Nephron (organoid): ENCODE data around the gene SCP2.

Experiments
- H3K27ac Mint-ChIP-seq, 3 experiments: 2 replicates each; pipeline ENCODE4 v1.8.0; 2020; ENCODE audit warnings: mixed read lengths in 3 of 3, mild to moderate bottlenecking in 2 of 3, moderate library complexity in 1 of 3
- H3K27me3 Mint-ChIP-seq: 2 replicates; pipeline ENCODE4 v1.8.0; 2021; ENCODE audit warnings: low read depth, mild to moderate bottlenecking, moderate library complexity, mixed read lengths
- H3K36me3 Mint-ChIP-seq: 2 replicates; pipeline ENCODE4 v1.8.0; 2020; ENCODE audit warnings: low read depth, mixed read lengths
- H3K4me1 Mint-ChIP-seq: 2 replicates; pipeline ENCODE4 v1.8.0; 2020; ENCODE audit warnings: mixed read lengths
- H3K4me3 Mint-ChIP-seq, 3 experiments: 2 replicates each; pipeline ENCODE4 v1.8.0; 2020; ENCODE audit warnings: mild to moderate bottlenecking in 3 of 3, mixed read lengths in 3 of 3, moderate library complexity in 2 of 3
- H3K9me3 Mint-ChIP-seq: 2 replicates; pipeline ENCODE4 v1.8.0; 2020; ENCODE audit warnings: mixed read lengths
- TF ChIP-seq, protein P1 (sequence below), 3 experiments: fragments of 200-600 bp; sonication (generic); IDR thresholded peaks; one replicate each; pipeline ENCODE4 v1.5.0; 2021; ENCODE audit warnings: antibody characterized with exemption in 3 of 3; ENCODE audit not compliant: unreplicated experiment in 3 of 3

Gene SCP2

DNA sequence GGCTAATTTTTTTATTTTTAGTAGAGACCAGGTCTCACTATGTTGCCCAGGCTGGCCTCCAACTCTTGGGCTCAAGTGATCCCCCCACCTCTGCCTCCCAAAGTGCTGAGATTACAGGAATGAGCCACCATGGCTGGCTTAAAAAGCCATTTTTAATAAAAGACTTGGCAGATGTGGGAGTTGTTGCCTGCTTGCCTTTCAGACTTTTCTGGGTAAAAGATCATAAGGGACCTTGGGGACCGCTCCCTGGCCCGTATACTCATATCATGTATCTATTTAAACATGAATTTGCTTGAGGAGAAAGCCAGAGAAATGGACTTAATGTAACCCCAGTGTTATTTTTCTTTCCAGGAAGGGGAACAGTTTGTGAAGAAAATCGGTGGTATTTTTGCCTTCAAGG is 111.5 kb downstream of the SCP2 start:
- no peaks in the 10 kb centered on the region for H3K27me3 Mint-ChIP-seq
- no peaks in the 10 kb centered on the region for H3K9me3 Mint-ChIP-seq
- H3K4me3 Mint-ChIP-seq, result no peak overlapping the region
- peaks cover 10% of the 10 kb centered on the region for H3K4me1 Mint-ChIP-seq
- H3K27ac Mint-ChIP-seq, result peak overlapping the region in 2 of 3 experiments; percentile 8 to 21
- H3K36me3 Mint-ChIP-seq, result peaks cover 25% of the 10 kb centered on the region
- TF ChIP-seq, protein P1, sequence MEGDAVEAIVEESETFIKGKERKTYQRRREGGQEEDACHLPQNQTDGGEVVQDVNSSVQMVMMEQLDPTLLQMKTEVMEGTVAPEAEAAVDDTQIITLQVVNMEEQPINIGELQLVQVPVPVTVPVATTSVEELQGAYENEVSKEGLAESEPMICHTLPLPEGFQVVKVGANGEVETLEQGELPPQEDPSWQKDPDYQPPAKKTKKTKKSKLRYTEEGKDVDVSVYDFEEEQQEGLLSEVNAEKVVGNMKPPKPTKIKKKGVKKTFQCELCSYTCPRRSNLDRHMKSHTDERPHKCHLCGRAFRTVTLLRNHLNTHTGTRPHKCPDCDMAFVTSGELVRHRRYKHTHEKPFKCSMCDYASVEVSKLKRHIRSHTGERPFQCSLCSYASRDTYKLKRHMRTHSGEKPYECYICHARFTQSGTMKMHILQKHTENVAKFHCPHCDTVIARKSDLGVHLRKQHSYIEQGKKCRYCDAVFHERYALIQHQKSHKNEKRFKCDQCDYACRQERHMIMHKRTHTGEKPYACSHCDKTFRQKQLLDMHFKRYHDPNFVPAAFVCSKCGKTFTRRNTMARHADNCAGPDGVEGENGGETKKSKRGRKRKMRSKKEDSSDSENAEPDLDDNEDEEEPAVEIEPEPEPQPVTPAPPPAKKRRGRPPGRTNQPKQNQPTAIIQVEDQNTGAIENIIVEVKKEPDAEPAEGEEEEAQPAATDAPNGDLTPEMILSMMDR (IDR thresholded peaks at IDR 0.05; ENCODE audit: unreplicated experiment in 3 of 3), result no peak

DNA sequence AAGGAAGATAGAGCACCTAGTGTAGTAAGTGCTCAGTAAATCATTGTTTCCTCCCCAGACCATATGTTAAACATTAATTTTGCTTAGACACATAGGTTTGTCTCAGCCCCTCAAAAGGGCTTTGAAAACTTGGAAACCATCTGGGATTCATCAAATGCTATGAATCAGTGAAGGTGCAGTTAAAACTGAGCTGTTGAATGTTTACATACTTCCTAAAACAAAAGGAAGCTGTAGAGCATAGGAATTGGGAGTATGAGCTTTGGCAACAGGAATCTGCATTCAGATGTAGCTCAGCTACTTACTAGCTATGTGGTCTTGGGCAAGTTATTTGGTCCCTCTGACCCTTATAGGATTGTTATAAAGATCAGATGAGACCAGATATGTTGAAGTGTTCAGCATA is 116.2 kb downstream of the SCP2 start:
- Mint-ChIP-seq H3K9me3 (no peaks in the 10 kb centered on the region), H3K27ac (peak overlapping the region in 2 of 3 experiments; percentile 65 to 78), H3K27me3 (no peaks in the 10 kb centered on the region), H3K36me3 (peaks cover 32% of the 10 kb centered on the region), H3K4me3 (no peak overlapping the region), H3K4me1 (peaks cover 30% of the 10 kb centered on the region)
- TF ChIP-seq, protein P1 (IDR thresholded peaks at IDR 0.05; ENCODE audit: unreplicated experiment in 3 of 3), result no peak

DNA sequence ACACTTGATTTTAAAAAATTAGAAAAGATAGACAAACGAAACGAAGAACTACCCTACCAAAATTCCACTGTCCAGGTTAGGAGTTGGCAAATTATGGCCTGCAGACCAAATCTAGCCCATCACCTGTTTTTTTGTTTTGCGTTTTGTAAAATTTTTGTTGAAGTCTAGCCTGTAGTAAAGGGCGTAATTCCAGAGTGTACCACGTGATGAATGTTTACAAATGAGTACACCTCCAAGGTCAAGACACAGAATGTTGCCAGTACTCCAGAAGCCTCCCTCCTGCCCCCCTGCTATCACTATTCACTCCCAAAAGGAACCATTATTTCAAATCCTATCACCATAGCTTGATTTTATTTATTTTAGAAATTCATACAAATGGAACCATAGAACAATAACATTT is 117.8 kb downstream of the SCP2 start:
- H3K9me3 Mint-ChIP-seq, result no peaks in the 10 kb centered on the region
- no peaks in the 10 kb centered on the region for H3K27me3 Mint-ChIP-seq
- H3K36me3 Mint-ChIP-seq, result peaks cover 23% of the 10 kb centered on the region
- H3K27ac Mint-ChIP-seq, result no peak overlapping the region
- H3K4me1 Mint-ChIP-seq, result peaks cover 41% of the 10 kb centered on the region
- TF ChIP-seq, protein P1 (IDR thresholded peaks at IDR 0.05; ENCODE audit: unreplicated experiment in 3 of 3), result no peak
- H3K4me3 Mint-ChIP-seq, result no peak overlapping the region

DNA sequence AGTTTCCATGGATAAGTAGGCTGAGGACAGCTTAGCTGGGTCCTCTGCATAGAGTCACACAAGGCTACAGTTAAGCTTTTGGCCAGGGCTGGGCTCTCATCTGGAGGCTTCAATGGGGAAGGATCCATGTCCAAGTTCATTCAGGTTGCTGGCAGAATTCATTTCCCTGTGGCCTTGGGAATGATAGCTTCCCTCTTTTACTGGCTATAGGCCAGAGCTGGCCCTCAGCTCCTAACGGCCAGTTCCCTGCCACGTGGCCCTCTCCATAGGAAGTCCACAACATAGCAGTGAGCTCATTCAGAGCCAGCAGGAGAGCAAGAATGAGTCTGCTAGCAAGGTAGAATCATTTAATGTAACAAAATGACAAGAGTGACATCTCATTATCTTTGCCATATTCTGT is 119.9 kb downstream of the SCP2 start:
- Mint-ChIP-seq H3K36me3 (peaks cover 24% of the 10 kb centered on the region), H3K27me3 (no peaks in the 10 kb centered on the region), H3K4me1 (peaks cover 49% of the 10 kb centered on the region), H3K4me3 (no peak overlapping the region), H3K9me3 (no peaks in the 10 kb centered on the region), H3K27ac (peak overlapping the region in 1 of 3 experiments; percentile 23)
- TF ChIP-seq, protein P1 (IDR thresholded peaks at IDR 0.05; ENCODE audit: unreplicated experiment in 3 of 3), result no peak

DNA sequence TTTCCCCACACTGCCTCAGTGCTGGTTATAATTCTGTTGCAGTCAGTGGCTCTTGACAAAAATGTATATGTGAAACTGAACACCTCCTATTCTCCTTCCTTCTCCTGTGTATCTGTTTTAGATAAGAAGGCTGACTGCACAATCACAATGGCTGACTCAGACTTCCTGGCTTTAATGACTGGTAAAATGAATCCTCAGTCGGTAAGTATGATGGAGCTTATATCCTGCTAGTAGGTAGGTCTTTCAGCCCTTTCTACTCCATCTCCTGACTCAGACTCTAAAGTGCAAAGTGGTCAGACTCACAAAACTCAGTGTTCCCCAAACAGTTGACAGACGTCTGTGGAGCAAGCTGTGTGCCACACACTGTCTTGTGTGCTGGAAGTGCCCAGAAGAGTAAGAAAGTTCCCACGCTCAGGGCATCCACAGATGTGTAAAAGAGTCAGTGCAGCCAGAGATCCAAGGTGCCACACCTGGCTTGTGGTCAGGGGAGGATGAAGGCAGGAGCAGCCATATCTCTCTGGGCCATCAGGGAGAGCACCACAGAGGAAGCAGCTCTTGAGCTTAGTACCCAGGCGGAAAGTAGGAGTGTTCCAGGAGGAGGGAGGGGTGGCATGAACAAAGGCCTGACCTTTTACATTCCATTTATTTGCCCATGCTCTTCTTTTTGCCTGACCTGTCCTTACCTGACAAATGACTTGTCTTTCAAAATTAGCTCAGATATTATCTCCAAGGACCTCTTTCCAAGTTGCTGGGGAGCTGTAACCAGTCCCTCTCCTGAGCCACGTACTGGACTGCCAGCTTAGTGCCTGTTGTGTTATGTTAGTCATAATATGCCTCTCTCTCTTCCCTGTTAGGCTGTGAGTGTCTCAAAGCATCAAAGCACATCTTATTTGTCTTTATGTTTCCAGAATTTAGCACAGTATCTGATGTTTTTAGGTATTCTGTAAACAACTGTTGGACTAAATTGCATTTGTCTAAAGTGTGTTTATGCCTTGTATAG is 121.0 kb downstream of the SCP2 start:
- H3K27ac Mint-ChIP-seq, result peak overlapping the region; percentile 14 to 38 (median 21)
- no peaks in the 10 kb centered on the region for H3K9me3 Mint-ChIP-seq
- H3K27me3 Mint-ChIP-seq, result no peaks in the 10 kb centered on the region
- TF ChIP-seq, protein P1 (IDR thresholded peaks at IDR 0.05; ENCODE audit: unreplicated experiment in 3 of 3), result no peak
- H3K4me3 Mint-ChIP-seq, result no peak overlapping the region
- peaks cover 35% of the 10 kb centered on the region for H3K36me3 Mint-ChIP-seq
- H3K4me1 Mint-ChIP-seq, result peaks cover 49% of the 10 kb centered on the region
